Ovary (tissue), 9 donors: ENCODE data around the gene WBP2NL. TPM values are rescaled to one million over a fixed set of nuclear protein-coding genes. Genes with fewer than 3 reads are reported as not detected.

Experiments
- DNase-seq, 5 donors: peaks; one replicate each; pipeline ENCODE4 v3.0.0-alpha.2; 2019 to 2020
- H3K27ac ChIP-seq, 2 donors: fragments of 200-600 bp; one replicate each; pipeline versions ENCODE4 v1.5.1 to v1.8.0; 2019 to 2022
- H3K27me3 ChIP-seq: fragments of 200-600 bp; one replicate; pipeline ENCODE4 v1.8.0; 2022
- H3K36me3 ChIP-seq: fragments of 200-600 bp; sonication (generic); one replicate; pipeline ENCODE4 v1.5.1; 2019
- H3K4me1 ChIP-seq: one replicate; pipeline ENCODE4 v1.8.1; 2013; ENCODE audit warnings: mild to moderate bottlenecking, moderate library complexity; ENCODE audit not compliant: insufficient read depth
- H3K4me3 ChIP-seq: fragments of 200-600 bp; sonication (generic); one replicate; pipeline ENCODE4 v1.5.1; 2017
- H3K9me3 ChIP-seq, 2 donors: fragments of 200-600 bp in 1 of 2; sonication (generic) in 1 of 2; one replicate each; pipeline versions ENCODE4 v1.5.1 to v1.8.1; 2013 to 2019; ENCODE audit warnings: mild to moderate bottlenecking in 1 of 2, moderate library complexity in 1 of 2
- EP300 ChIP-seq: sonication (generic); formaldehyde crosslinking; IDR thresholded peaks from one replicate; pipeline ENCODE4 v1.6.1; 2017; ENCODE audit warnings: antibody characterized with exemption
- POLR2A ChIP-seq: fragments of 450-650 bp; IDR thresholded peaks from one replicate; pipeline ENCODE4 v1.6.1; 2017; ENCODE audit warnings: antibody characterized with exemption, mild to moderate bottlenecking, moderate library complexity
- WGBS, 3 donors: extraction: QIAGEN DNeasy Blood & Tissue Kit in 1 of 3; methylation state at CpG; one replicate each; pipeline versions ENCODE4 v1.1.5 to v1.1.7; 2013 to 2017; 5-methylcytosine and 5-hydroxymethylcytosine counted together
- intact Hi-C, 4 donors: fragments of 100-400 bp; cut with DNase I; formaldehyde crosslinking; loops; one replicate each; pipeline versions ENCODE4 v1.11.0 to v1.15.1; 2022 to 2023
- polyA plus RNA-seq, 2 donors: library from polyadenylated mRNA; stranded (reverse); fragments of 200-250 nt in 1 of 2; fragments of 350-450 nt in 1 of 2; fragmentation: Illumina TruSeq in 1 of 2; extraction: RNeasy Lipid Tissue Mini Kit (QIAGEN cat#74804) in 1 of 2; gene quantifications; one replicate each; pipeline ENCODE4 v1.2.3, GENCODE V29; 2013 to 2014
- total RNA-seq, 7 donors: library from RNA; depleted of rRNA in 2 of 7; stranded (reverse); fragments of >200 nt in 2 of 7; fragmentation: NEBNext Ultra II Directional in 3 of 7; extraction: Animal tissue kit (Norgen Biotek cat#: 25700) in 3 of 7; gene quantifications; one replicate each; pipeline versions ENCODE4 v1.1.0 to v1.2.4, GENCODE V29; 2016 to 2023
- TF ChIP-seq, protein P1 (sequence below), 3 donors: fragments of 450-650 bp in 2 of 3; fragments of 200-600 bp in 1 of 3; IDR thresholded peaks; one replicate each; pipeline versions ENCODE4 v1.5.1 to v1.8.0; 2016 to 2022; ENCODE audit warnings: antibody characterized with exemption in 3 of 3, mild to moderate bottlenecking in 1 of 3
- donor health status: DM: no; HTN: no; CAD: no; lungs with moderate emphysema.
- donor health status: DM: no; HTN: no; CAD: no.
- donor health status: Bipolar disorder and iron deficiency.
- donor health status: DM: yes; HTN: yes; CAD: no.
- donor health status: DM: no; HTN: no; CAD: no.
- donor health status: DM: yes; HTN: yes; CAD: no.

Gene WBP2NL
- total and polyA plus RNA-seq, 9 donors: 0.48 to 4.5 (median 2.8) TPM

DNA sequence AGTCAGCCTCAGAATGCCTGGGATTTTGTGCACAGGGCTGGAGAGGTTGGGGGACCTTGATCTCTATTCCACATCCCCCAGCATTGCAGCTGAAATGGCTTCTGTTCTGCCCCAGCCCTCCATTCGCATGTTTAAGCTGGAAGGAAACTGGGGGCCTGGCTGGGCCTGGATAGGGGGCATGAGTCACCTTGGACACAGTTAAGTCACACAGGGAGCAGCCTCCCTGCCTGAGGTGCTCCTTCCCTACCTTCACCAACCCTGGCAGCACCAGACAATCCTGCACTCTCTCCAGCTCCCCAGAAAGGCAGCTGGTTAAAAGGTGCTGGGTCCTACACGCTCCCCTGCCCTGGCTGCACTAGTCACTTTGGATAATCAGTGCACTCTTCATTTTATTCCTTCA is 45.9 kb upstream of the WBP2NL start:
- TF ChIP-seq, protein P1, sequence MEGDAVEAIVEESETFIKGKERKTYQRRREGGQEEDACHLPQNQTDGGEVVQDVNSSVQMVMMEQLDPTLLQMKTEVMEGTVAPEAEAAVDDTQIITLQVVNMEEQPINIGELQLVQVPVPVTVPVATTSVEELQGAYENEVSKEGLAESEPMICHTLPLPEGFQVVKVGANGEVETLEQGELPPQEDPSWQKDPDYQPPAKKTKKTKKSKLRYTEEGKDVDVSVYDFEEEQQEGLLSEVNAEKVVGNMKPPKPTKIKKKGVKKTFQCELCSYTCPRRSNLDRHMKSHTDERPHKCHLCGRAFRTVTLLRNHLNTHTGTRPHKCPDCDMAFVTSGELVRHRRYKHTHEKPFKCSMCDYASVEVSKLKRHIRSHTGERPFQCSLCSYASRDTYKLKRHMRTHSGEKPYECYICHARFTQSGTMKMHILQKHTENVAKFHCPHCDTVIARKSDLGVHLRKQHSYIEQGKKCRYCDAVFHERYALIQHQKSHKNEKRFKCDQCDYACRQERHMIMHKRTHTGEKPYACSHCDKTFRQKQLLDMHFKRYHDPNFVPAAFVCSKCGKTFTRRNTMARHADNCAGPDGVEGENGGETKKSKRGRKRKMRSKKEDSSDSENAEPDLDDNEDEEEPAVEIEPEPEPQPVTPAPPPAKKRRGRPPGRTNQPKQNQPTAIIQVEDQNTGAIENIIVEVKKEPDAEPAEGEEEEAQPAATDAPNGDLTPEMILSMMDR (IDR thresholded peaks at IDR 0.05): no peak
- TF ChIP-seq POLR2A (no peak), EP300 (no peak)
- intact Hi-C loops: no loop called here
- Histone ChIP-seq H3K36me3 (no peaks in the 10 kb centered on the region), H3K27me3 (no peaks in the 10 kb centered on the region), H3K4me1 (peaks cover 1% of the 10 kb centered on the region), H3K27ac (no peak overlapping the region), H3K9me3 (no peaks in the 10 kb centered on the region), H3K4me3 (no peak overlapping the region)
- WGBS, 3 donors: 83 to 89% (median 85%) methylated on average over 2 of the region's 2 CpGs
- no peak for DNase-seq

DNA sequence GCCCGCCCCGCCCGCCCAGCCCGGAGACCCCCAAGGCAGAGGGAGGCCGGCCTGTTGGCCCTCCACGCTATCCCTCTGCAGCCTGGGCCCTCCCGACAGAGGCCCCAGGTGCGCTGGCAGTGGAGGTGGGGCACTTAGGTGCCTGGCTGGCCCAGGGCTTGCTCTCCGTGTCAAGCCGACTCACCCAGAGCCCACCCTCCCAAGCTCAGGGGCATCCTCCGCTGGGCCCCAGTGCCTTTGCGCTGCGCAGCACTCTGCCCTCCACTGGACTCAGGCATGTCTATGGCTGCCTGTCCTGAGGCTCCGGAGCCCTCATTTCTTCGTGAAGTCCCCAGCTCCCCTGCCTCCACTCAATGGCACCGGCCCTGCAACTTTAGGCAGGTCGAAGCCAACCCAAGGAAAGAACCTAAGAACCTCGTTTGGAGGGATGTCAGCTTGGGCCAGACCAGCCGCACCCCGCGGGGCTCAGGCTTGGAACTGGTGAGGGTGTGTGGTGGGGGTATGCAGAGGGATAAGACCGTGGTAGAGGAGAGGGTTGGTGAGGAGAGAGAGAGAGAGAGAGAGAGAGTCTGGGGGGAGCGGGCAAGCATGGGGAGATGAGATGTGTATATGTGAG is 40.5 kb upstream of the WBP2NL start:
- Histone ChIP-seq H3K27me3 (no peaks in the 10 kb centered on the region), H3K4me3 (no peak overlapping the region), H3K27ac (no peak overlapping the region), H3K9me3 (no peaks in the 10 kb centered on the region), H3K4me1 (peaks cover 5% of the 10 kb centered on the region), H3K36me3 (no peaks in the 10 kb centered on the region)
- no peak for DNase-seq
- TF ChIP-seq POLR2A (no peak), EP300 (no peak)
- TF ChIP-seq, protein P1 (IDR thresholded peaks at IDR 0.05): no peak
- WGBS, 3 donors: 51 to 58% (median 53%) methylated on average over 20 to 23 of the region's 23 CpGs
- intact Hi-C loops: loop anchor here in 1 of 4 donors (5.0 kb wide), 1 partner anchor 479 kb away; no protein-coding TSS in a partner anchor

DNA sequence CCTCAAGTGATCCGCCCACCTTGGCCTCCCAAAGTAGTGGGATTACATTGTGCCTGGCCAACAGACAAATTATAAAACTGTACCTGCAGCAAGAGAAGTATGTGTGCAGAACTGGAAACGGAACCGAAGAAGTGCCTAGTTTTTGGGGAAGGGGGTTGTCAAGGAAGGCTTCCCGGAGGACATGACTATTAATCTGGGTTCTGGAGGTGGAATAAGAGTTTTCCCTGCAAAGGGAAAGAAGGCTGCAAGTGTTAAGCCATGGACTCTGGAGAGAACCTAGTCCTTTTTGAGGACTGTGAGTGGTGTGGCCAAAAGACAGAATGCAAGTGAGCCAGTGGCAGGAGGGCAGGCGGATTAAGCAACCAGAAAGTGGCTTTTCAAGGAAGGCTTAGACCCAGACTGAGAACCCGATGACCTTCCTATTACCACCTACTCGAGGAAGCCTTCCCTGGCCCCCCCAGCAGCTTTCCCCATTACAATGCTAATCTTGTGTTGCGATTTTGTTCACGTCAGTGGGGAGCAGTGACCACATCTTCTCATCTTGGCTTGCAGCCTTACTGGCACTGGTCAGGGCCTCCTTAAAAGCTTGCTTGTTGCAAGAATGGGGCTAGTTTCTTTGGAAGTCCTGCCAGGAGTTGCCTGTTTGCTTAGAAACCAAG is 35.0 kb upstream of the WBP2NL start:
- H3K36me3 ChIP-seq: no peaks in the 10 kb centered on the region
- intact Hi-C loops: no loop called here
- no peak overlapping the region for H3K27ac ChIP-seq
- WGBS, 3 donors: 60 to 66% (median 64%) methylated on average over 9 of the region's 9 CpGs
- H3K9me3 ChIP-seq: no peaks in the 10 kb centered on the region
- H3K4me1 ChIP-seq: peaks cover 2% of the 10 kb centered on the region
- DNase-seq: peak in 1 of 5 donors; percentile 34
- H3K4me3 ChIP-seq: no peak overlapping the region
- no peaks in the 10 kb centered on the region for H3K27me3 ChIP-seq
- TF ChIP-seq EP300: no peak
- TF ChIP-seq, protein P1 (IDR thresholded peaks at IDR 0.05): no peak
- TF ChIP-seq POLR2A: no peak

DNA sequence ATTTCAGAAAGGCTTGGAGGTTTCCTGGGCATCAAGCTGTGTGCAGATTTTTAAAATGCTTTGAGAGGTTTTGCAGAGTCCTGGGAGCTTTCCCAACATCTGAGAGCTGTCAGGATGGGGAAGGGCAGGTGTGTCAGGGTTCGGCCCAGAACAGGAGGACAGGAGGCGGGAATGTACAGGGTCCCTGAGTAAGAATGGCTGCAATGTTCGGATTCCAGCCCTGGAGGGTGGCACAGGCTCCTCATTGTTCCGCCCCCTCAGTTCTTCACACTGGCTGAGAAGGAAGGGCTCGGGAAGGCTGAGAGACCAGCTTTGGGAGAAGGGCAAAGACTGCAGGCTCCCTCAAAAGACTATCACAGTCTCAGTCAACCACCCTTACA is 34.5 kb upstream of the WBP2NL start:
- H3K4me1 ChIP-seq: peaks cover 2% of the 10 kb centered on the region
- no peaks in the 10 kb centered on the region for H3K36me3 ChIP-seq
- H3K27me3 ChIP-seq: no peaks in the 10 kb centered on the region
- no peak overlapping the region for H3K27ac ChIP-seq
- no peak overlapping the region for H3K4me3 ChIP-seq
- WGBS, 3 donors: 37 to 58% (median 47%) methylated on average over 5 of the region's 5 CpGs
- intact Hi-C loops: no loop called here
- TF ChIP-seq EP300 (no peak), POLR2A (no peak)
- TF ChIP-seq, protein P1 (IDR thresholded peaks at IDR 0.05): no peak
- H3K9me3 ChIP-seq: no peaks in the 10 kb centered on the region
- DNase-seq: no peak
